Umbilical cord (tissue), 2 donors: ENCODE results near the gene FCGR3A. TPM values are rescaled to one million over a fixed set of nuclear protein-coding genes. Genes with fewer than 3 reads are reported as not detected.
A peak's percentile ranks its signal among the peaks of the same experiment; 100 is the strongest.
"Not testable (repeated sequence)": the region's sequence is repeated elsewhere in the genome, so short reads cannot be mapped to it uniquely, and the experiment has no call there.

Experiments
- DNase-seq: peaks from one replicate; pipeline ENCODE4 v3.0.0-alpha.2; 2015; ENCODE audit warnings: low spot score
- total RNA-seq: library from RNA; depleted of rRNA; stranded (reverse); fragments of >200 nt; gene quantifications from one replicate; pipeline ENCODE4 v1.2.3, GENCODE V29; 2014; ENCODE audit warnings: low replicate concordance; ENCODE audit not compliant: insufficient read depth

The FCGR3A gene
- 26.2 TPM for total RNA-seq

DNA sequence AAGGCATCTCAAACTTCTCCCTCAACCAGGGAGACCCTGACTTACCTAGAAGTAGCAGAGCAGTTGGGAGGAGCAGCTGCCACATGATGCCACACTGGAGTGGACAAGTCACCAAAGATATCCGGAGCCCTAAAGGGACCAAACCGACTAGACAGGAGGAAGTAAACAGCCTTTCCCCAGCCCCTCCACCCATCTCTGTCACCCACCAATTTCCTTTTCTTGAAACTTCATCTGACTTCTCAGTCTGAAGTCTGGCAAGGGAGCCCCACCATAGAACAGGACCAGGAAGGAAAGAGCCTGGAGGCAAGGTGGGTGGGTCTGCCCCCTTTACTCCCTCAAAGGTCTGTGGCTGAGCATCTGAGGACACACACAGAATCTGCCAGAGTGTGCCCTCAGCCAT lies at the start of gene FCGR3A:
Gene FCGR3A, minus strand, starts transcription at position 167 of the 400 bp plus-strand sequence. Its CDS starts 82 bp downstream, at position 85.
- DNase-seq = peak; percentile 30

- not testable (repeated sequence) for DNase-seq
These were observed 47.5 kb upstream of the FCGR3A start for GRCh38 chr1:161597077-161597476.

DNA sequence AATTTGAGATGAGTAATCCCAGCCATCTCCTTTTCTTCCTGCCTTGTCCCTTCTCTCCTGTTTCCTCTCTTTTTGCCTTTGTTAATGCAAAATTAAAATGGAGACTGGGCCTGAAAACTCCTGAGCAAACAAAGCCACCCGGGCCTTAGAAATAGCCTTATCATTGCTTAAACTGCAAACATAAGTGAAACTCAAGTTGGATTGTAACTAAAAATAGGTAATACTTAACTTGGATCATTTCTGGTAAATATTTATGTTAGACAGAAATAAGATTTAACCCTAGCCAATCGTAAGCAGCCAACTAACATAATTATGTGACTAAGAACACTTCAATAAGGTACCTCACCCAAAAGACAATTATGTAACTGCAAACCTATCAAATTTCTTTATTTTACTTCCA lies 46.0 kb upstream of the FCGR3A start:
- not testable (repeated sequence) for DNase-seq

- DNase-seq = peak; percentile 9
These were observed 45.6 kb upstream of the FCGR3A start for GRCh38 chr1:161595173-161595572.

DNA sequence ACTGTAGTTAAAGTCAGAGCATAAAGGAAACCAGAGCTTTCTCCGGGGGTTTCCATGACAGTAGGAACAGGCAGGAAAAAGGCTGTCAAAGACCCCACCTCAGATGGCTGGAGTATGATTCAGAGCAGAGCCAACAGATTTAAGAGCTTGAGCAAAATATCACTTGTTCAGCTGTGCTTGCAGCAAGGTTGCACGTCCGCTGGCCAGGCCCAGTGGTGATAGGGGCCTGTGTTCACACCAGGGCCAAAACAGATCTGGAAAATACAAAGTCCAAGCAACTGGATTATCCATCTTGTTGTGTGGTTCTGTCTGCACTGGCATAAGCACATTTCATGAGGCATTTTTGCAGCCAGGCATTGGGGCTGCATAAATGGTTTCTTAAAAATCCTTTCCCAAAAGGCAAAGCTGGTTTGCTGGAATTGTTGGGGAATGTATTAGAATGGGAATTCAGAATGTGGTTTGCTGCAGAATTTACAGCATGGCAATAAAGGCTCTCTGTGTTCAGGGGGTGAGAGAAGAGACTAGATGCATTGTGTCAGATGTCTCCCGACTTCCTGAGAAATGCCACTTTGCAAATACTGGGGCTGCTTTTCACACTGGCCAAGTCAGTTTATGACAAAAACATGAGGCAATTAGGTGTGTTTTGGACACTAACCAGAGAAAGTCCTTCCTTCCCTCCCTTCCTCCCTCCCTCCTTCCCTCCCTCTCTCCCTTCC lies 44.8 kb upstream of the FCGR3A start:
- DNase-seq = peak; percentile 36

- DNase-seq = not testable (repeated sequence)
These were observed 43.6 kb upstream of the FCGR3A start for GRCh38 chr1:161593092-161593755.

GRCh38 chr1:161592586-161592985 lies 43.0 kb upstream of the FCGR3A start:
- not testable (repeated sequence) for DNase-seq

- not testable (repeated sequence) for DNase-seq
These were observed 40.3 kb upstream of the FCGR3A start for GRCh38 chr1:161589920-161590319.

- DNase-seq = not testable (repeated sequence)
These were observed 39.7 kb upstream of the FCGR3A start for GRCh38 chr1:161589365-161589764.

DNA sequence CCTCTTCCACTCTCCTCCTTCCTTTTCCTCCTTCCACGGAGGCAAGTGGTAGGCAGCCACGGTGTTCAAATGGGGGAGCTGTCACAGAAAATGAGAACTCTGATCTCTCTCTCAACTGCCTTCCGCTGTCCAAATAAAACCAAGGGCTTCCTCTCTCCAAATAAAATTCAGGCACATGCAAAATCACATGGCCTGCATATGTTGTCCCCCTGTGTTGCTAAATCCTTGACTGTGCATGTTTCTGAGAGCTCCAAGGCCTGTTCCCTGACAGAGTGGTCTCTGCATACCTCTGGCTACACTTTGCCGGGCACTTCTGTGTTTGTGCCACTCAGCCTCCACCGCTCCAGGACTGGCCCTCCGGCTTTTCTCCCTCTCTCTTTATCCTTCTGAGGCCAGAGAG lies 39.0 kb upstream of the FCGR3A start:
- not testable (repeated sequence) for DNase-seq

DNA sequence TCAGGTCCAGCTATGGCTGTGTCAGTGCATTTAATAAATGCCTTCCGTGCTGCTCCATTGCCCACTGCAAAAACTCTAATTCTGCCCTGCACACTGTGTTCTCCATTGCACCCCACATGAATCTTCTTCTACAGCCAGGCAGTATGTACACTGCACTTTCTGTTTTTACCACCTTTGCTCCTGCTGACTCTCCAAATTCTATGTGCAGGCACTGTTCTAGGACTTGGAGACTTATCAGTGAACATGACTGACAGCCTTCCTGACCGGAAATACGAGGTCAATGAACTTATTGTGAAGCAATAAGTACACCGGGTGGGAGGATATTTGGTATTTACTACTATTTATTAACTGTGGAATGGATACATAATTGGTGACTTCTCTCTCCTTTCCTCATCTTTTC lies 33.3 kb upstream of the FCGR3A start:
- DNase-seq = not testable (repeated sequence)

DNA sequence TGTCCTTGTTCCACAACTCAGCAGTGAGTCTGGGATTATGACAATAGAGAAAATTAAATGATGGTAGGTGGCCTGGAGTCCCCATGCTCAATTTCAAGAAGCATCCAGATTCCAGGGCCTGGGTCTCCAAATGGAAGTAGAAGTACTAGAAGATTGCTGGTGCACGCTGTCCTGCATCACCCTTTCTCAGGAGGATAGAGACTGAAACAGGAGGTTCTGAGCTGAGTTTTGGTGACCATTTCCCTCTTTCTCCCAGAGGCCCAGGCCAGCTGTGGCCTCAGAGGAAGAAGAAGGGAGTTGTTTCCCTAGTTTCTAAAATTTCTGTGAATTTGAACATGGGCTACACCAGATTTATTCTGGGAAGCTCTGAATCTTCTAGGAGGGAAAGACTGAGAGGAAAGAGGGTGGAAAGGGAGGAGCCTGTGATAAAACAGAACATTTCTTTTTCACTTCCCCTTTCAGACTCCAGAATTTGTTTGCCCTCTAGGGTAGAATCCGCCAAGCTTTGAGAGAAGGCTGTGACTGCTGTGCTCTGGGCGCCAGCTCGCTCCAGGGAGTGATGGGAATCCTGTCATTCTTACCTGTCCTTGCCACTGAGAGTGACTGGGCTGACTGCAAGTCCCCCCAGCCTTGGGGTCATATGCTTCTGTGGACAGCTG lies 31.4 kb upstream of the FCGR3A start:
- not testable (repeated sequence) for DNase-seq

DNA sequence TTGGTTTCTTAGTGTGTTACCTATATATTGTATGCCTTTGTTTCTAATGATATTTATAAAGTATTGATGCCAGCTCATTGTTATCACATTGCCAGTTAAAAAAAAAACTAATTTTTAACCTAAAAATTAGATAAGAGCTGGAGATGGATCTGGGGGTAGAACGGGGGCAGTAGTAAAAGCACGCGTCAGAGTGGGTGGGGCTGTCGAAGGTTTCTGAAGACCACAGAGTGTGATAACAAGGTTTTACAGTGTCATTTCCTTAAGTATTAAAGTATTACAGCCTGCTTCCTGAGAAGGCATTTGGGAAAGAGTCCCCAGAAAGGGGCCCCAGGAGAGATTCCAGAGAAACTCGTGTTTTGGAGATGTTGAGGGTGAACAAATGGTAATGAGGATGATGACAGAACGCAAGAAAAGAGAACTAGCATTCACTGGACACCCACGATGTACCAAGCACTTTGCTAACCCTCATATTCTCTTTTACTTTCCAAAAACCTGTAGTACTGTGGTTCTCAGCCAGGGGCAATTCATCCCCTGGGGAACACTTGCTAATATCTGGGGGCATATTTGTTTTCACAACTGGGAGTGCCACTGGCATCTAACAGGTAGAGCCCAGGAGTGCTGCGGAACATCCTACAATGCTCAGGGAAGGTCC lies 30.4 kb upstream of the FCGR3A start:
- not testable (repeated sequence) for DNase-seq

- not testable (repeated sequence) for DNase-seq
These were observed 27.1 kb upstream of the FCGR3A start for GRCh38 chr1:161576676-161577075.

GRCh38 chr1:161571703-161572102 lies 22.1 kb upstream of the FCGR3A start:
- DNase-seq = not testable (repeated sequence)

DNA sequence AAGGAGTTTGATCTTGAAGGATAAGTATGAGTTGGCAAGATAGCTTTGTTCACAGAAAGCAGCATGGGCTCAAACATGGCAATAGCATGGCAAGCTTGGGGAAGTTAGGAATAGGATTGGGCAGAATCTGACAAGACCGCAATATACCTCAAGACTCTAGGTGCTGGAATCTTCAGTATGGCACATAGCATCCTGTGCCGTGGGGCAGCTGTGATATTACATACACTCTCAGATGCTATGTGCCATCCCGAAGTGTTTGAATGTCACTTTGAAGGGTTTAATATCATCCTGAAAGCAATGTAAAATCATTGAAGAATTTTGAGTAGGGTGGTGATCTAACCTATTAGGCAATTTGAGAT lies 17.0 kb upstream of the FCGR3A start:
- DNase-seq = not testable (repeated sequence)

DNA sequence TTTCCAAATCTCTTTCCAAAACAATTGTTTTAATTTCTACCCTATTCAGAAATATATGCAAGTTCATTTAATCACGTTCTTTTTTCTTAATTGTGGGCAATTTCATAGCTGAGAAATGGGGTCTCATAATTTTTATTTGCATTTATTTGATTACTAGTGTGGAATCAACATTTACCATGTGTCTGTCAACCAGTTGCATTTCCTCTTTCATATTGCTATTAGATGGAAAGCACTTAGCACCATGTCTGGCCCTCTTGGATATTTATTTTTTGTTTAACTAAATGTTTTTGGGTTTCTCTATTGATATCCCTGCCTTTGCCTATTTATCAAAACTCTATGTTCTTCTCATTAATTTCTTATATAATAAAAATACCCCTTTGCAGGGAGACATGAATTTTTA lies 13.9 kb upstream of the FCGR3A start:
- DNase-seq = not testable (repeated sequence)

DNA sequence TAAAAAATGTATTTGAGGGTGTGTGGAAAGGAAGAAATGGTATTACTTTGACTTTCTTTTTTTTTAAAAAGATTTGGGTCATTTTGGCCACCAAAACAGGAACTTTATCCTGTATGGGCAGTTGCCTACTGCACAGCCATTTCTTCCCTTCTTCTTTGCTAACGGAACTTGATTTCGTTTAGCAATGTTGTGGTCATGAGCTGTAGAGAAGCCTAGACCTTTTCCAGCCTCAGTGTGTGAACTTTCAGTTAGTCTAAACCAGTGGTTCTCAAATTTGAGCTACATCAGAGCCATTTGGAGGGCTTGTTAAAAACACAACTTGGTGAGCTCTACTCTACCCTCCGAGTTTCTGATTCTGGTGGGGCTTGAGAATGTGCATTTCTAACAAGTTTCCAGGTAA lies 12.8 kb upstream of the FCGR3A start:
- DNase-seq = not testable (repeated sequence)

DNA sequence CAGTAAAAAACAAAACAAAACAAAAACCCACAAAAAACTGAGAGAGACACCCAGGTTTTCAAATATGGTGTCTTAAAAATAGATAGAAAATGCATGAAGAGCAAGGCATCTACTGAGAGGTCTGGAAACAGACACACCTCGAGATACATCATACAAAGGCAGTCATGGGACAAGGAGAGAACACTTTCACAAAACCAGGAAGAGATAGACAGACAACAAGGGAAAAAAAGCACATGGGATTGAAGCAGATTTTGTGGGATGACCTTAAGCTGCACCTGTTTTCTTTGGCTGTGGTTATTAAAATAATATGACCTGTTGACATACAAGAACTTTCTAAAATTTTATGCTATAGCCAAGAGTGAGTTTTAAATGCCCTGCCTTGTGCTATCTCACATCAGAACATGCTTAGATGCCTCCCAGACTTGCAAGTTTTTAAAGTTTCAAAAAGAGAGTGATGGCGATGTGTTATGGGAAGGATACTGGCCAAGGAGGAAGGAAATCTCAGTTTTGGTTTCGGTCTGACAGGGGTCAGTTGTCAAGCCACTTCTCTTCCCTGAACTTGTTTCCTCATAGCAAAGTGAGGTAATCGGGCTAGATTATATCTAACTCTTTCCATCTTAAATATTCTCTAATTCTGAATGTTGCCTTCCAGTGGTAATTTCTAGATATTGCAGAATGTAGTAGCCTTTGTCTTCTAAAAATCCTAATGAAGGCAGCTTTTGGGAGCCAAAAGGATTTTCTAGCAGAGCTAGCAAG lies 11.5 kb upstream of the FCGR3A start:
- peak; percentile 76 for DNase-seq

DNA sequence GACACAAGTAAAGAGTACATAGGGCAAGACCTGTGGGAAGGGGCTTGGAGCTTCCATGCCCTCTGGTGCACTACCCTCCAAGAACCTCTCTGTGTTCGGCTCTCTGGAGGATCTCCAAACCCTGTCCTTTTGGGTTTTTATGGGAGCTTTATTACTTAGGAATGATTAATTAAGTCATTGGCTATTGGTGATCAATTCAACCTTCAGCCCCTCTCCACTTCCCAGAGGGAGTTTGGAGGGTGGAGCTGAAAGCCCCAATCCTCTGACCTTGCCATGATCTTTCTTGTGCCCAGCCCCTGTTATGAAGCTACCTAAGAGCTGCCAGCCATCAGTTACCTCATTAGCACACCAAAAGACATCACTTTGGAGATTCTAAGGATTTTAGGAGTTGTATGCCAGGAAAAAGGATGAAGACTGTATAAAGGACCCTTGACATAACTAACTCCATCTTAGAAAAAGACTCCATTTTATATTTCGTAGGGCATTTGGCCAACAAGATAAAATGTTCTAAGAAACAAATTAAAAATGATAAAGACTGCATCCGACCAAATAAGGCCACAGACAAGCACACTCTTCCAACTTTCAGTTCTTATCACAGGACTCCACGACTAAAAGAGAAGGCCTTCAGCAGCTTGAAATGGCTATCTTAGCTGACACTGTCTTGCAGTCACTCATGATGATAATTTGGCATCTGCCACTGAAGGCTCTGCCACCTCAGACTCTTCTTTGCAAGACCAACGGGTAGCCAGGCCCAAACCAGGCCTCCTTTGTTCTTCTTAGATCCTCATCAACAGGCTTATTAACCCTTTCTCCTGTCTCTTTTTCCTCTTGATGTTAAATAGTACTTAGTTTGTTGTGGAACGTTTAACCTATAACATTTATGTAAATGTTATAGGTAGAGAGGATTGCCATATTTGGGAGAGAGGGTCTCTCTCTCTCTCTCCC lies 8.2 kb upstream of the FCGR3A start:
- not testable (repeated sequence) for DNase-seq
